WTC11 (cell line): ENCODE data around the gene RGL4. TPM values are rescaled to one million over a fixed set of nuclear protein-coding genes. Genes with fewer than 3 reads are reported as not detected.

ENCODE experiments used
- ATAC-seq: fragments of 200-7000 bp; cut with Tn5 transposase; 2 replicates; pipeline ENCODE4 v1.10.0; 2021; ENCODE audit warnings: mild to moderate bottlenecking, moderate library complexity
- CTCF ChIA-PET: fragments of 300-600 bp; sonication (Branson Sonifier 250); formaldehyde crosslinking; loops from one replicate; lab custom pipeline; 2021; ENCODE audit warnings: antibody characterized with exemption; lab: Charles Lee
- POLR2A ChIA-PET: fragments of 350-600 bp; sonication (Branson Sonifier 250); formaldehyde crosslinking; loops from one replicate; lab custom pipeline; 2021; ENCODE audit warnings: antibody characterized with exemption; lab: Charles Lee
- DNase-seq: peaks from one replicate; pipeline ENCODE4 v3.0.0; 2021; ENCODE audit warnings: low spot score
- H3K27ac Mint-ChIP-seq: 2 replicates; pipeline ENCODE4 v1.8.0; 2021; ENCODE audit warnings: mixed read lengths
- H3K27me3 Mint-ChIP-seq: 2 replicates; pipeline ENCODE4 v1.8.0; 2021; ENCODE audit warnings: low read depth, mild to moderate bottlenecking, moderate library complexity, mixed read lengths
- H3K36me3 Mint-ChIP-seq: 2 replicates; pipeline ENCODE4 v1.8.0; 2021; ENCODE audit warnings: mixed read lengths
- H3K4me1 Mint-ChIP-seq: 2 replicates; pipeline ENCODE4 v1.8.0; 2022; ENCODE audit warnings: mixed read lengths
- H3K4me3 Mint-ChIP-seq: 2 replicates; pipeline ENCODE4 v1.8.0; 2021; ENCODE audit warnings: mild to moderate bottlenecking, moderate library complexity, mixed read lengths
- H3K9me3 Mint-ChIP-seq: 2 replicates; pipeline ENCODE4 v1.8.0; 2021; ENCODE audit warnings: mixed read lengths
- ATF2 ChIP-seq: sonication (generic); formaldehyde crosslinking; IDR thresholded peaks from 2 replicates; pipeline ENCODE4 v1.8.1; 2022; ENCODE audit warnings: low read depth, missing genetic modification reagents, borderline replicate concordance
- E2F1 ChIP-seq: sonication (generic); formaldehyde crosslinking; IDR thresholded peaks from 2 replicates; pipeline ENCODE4 v1.8.0; 2022; ENCODE audit warnings: mild to moderate bottlenecking, missing genetic modification reagents
- E2F5 ChIP-seq: sonication (generic); formaldehyde crosslinking; IDR thresholded peaks from 2 replicates; pipeline ENCODE4 v1.8.1; 2022; ENCODE audit warnings: mild to moderate bottlenecking, moderate library complexity, missing genetic modification reagents
- EMX1 ChIP-seq: fragments of 250-450 bp; sonication (Bioruptor Pico); IDR thresholded peaks from 2 replicates; pipeline ENCODE4 v1.8.0; 2021; ENCODE audit warnings: mild to moderate bottlenecking
- FOXJ3 ChIP-seq: sonication (generic); formaldehyde crosslinking; IDR thresholded peaks from 2 replicates; pipeline ENCODE4 v1.9.0; 2021; ENCODE audit warnings: missing genetic modification reagents, mild to moderate bottlenecking, borderline replicate concordance
- JUN ChIP-seq: sonication (generic); formaldehyde crosslinking; IDR thresholded peaks from 2 replicates; pipeline ENCODE4 v1.8.0; 2023; ENCODE audit warnings: mild to moderate bottlenecking, missing genetic modification reagents
- KAT7 ChIP-seq: sonication (generic); formaldehyde crosslinking; IDR thresholded peaks from 2 replicates; pipeline ENCODE4 v1.8.1; 2023; ENCODE audit warnings: missing genetic modification reagents, mild to moderate bottlenecking, borderline replicate concordance
- NFE2L1 ChIP-seq: sonication (generic); formaldehyde crosslinking; IDR thresholded peaks from 2 replicates; pipeline ENCODE4 v1.8.1; 2023; ENCODE audit warnings: missing genetic modification reagents
- NR2C2 ChIP-seq: sonication (generic); formaldehyde crosslinking; IDR thresholded peaks from 2 replicates; pipeline ENCODE4 v1.8.0; 2022; ENCODE audit warnings: mild to moderate bottlenecking, missing genetic modification reagents
- PREB ChIP-seq: sonication (generic); formaldehyde crosslinking; IDR thresholded peaks from 2 replicates; pipeline ENCODE4 v1.8.1; 2022; ENCODE audit warnings: mild to moderate bottlenecking, missing genetic modification reagents, moderate library complexity, borderline replicate concordance
- STAT6 ChIP-seq: sonication (generic); formaldehyde crosslinking; conservative IDR thresholded peaks from 2 replicates; pipeline ENCODE4 v1.8.1; 2023; ENCODE audit warnings: mild to moderate bottlenecking, low read depth, missing genetic modification reagents, moderate library complexity
- TEAD1 ChIP-seq: sonication (generic); formaldehyde crosslinking; IDR thresholded peaks from 2 replicates; pipeline ENCODE4 v1.8.0; 2022; ENCODE audit warnings: mild to moderate bottlenecking, missing genetic modification reagents
- USF2 ChIP-seq: sonication (generic); formaldehyde crosslinking; IDR thresholded peaks from 2 replicates; pipeline ENCODE4 v1.8.1; 2023; ENCODE audit warnings: mild to moderate bottlenecking, missing genetic modification reagents, moderate library complexity
- ZNF138 ChIP-seq: sonication (generic); formaldehyde crosslinking; conservative IDR thresholded peaks from 2 replicates; pipeline ENCODE4 v1.8.1; 2022; ENCODE audit warnings: mild to moderate bottlenecking, moderate library complexity, missing genetic modification reagents
- ZNF532 ChIP-seq: fragments of 250-450 bp; sonication (Bioruptor Pico); IDR thresholded peaks from 2 replicates; pipeline ENCODE4 v1.9.0; 2021; ENCODE audit warnings: mild to moderate bottlenecking, borderline replicate concordance
- ZSCAN18 ChIP-seq: fragments of 250-450 bp; sonication (Bioruptor Pico); IDR thresholded peaks from 2 replicates; pipeline ENCODE4 v2.1.2; 2022; ENCODE audit warnings: mild to moderate bottlenecking, moderate library complexity
- total RNA-seq: library from RNA; stranded (reverse); gene quantifications from 3 replicates; pipeline ENCODE4 v1.2.3, GENCODE V29; 2021

RGL4 gene
- total RNA-seq, 1 experiment from 2014 or later, result not detected

GRCh38 chr22:23704829-23705228 lies 14.0 kb downstream of the RGL4 start:
- H3K4me3 Mint-ChIP-seq, result no peak overlapping the region
- H3K36me3 Mint-ChIP-seq, result peaks cover 69% of the 10 kb centered on the region
- no peak overlapping the region for H3K27ac Mint-ChIP-seq
- POLR2A ChIA-PET, result no interaction called here
- TF ChIP-seq JUN (no peak), ATF2 (CRISPR knock-in tag) (no peak), EMX1 (CRISPR knock-in tag) (no peak), E2F1 (no peak), NFE2L1 (CRISPR knock-in tag) (no peak), ZNF138 (CRISPR knock-in tag) (no peak), USF2 (no peak), STAT6 (CRISPR knock-in tag) (no peak), FOXJ3 (CRISPR knock-in tag) (no peak), PREB (CRISPR knock-in tag) (no peak), ZSCAN18 (CRISPR knock-in tag) (no peak), NR2C2 (CRISPR knock-in tag) (no peak), TEAD1 (CRISPR knock-in tag) (no peak), E2F5 (CRISPR knock-in tag) (no peak), KAT7 (CRISPR knock-in tag) (no peak), ZNF532 (CRISPR knock-in tag) (no peak)
- TF ChIP-seq, all 79 proteins: peak for 0
- ATAC-seq, result no peak
- no peak for DNase-seq
- CTCF ChIA-PET, result interaction anchor here (0.6 kb wide), 1 partner anchor 452 kb away, joined by 3 read pairs; no protein-coding TSS in a partner anchor
- Mint-ChIP-seq H3K9me3 (no peaks in the 10 kb centered on the region), H3K4me1 (no peaks in the 10 kb centered on the region), H3K27me3 (no peaks in the 10 kb centered on the region)
